Fibroblast of pulmonary artery (primary cell): ENCODE measurements around the gene OPN4.

Experiments
- DNase-seq: peaks from one replicate; pipeline ENCODE4 v3.0.0-alpha.2; 2010; ENCODE audit warnings: low read depth
- H3K4me3 ChIP-seq: replicated peaks from 2 replicates; pipeline ENCODE4 v1.5.1; 2011; ENCODE audit warnings: low read depth, mild to moderate bottlenecking, control low read depth, low read length, moderate library complexity
- CTCF ChIP-seq: IDR thresholded peaks from 2 replicates; pipeline ENCODE4 v1.5.1; 2011; ENCODE audit warnings: mild to moderate bottlenecking, control low read depth, low read length, inconsistent platforms; ENCODE audit errors: missing control alignments

Gene OPN4

GRCh38 chr10:86681722-86682386 lies 27.5 kb downstream of the OPN4 start:
- no peak overlapping the region for H3K4me3 ChIP-seq

DNA sequence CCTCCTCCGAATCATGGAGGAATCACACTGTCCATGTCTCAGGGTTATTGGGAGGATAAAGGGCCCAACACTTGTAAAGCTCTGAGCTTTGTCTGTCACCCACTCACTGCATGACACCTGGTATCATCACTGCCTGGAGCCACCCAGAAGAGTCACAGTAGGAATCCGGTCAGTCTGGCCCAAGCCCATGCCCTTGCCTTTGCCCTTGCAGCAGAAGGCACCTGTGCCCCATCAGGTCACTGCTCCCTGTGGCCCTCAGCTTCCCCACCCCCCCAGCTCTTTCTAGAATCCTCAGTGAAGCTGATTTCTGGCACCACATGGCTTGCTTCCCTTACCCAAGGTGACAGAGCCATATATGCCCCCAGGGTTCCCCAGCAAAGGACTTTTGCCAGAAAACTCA lies 28.3 kb downstream of the OPN4 start:
- no peak for DNase-seq
- H3K4me3 ChIP-seq, result no peak overlapping the region
- no peak for TF ChIP-seq CTCF

More at GRCh38 chr10:86681722-86682386, 27.5 kb downstream of the OPN4 start:
- no peak for DNase-seq
- no peak for TF ChIP-seq CTCF

DNA sequence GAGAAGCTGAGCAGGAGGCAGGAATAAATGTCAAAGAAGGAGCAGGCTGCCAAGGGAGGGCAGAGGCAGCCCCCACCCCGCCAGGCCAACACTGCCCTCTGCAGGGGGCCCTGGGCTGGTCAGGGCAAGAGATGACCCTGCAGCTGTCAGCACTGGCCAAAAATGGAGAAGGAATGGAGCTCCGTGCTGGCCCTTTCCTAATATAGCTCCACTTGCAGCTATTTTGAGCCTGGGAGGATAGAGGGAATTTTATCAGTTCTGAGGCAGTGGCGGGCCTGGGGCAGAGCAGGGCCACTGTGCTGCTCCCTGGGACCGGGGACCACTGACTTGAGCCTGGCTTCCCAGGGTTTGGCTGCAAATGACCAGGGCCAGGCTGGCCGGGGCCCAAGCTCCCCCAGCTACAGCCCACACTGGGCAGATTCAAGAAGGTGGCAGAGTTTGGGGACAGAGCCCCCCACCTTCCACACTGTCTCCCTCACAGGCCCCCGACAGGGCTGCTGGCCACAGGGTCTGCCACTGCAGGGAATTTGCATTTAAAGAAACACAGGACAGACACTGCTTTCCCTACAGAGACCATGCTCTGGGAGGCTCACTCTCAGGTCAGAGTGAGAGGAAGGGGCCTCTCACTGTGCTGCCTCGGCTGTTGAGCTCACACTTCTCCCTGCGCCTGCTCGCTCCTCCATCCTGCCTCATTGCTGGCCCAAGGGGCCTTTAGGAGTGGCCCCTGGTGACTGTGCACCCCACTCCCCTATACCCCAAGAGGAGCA lies 30.2 kb downstream of the OPN4 start:
- DNase-seq, result peak; percentile 23
- H3K4me3 ChIP-seq, result no peak overlapping the region
- peak; percentile 35 for TF ChIP-seq CTCF

- H3K4me3 ChIP-seq, result no peak overlapping the region
- DNase-seq, result no peak
- TF ChIP-seq CTCF, result no peak
Observed at GRCh38 chr10:86685416-86685815, 31.1 kb downstream of the OPN4 start.

DNA sequence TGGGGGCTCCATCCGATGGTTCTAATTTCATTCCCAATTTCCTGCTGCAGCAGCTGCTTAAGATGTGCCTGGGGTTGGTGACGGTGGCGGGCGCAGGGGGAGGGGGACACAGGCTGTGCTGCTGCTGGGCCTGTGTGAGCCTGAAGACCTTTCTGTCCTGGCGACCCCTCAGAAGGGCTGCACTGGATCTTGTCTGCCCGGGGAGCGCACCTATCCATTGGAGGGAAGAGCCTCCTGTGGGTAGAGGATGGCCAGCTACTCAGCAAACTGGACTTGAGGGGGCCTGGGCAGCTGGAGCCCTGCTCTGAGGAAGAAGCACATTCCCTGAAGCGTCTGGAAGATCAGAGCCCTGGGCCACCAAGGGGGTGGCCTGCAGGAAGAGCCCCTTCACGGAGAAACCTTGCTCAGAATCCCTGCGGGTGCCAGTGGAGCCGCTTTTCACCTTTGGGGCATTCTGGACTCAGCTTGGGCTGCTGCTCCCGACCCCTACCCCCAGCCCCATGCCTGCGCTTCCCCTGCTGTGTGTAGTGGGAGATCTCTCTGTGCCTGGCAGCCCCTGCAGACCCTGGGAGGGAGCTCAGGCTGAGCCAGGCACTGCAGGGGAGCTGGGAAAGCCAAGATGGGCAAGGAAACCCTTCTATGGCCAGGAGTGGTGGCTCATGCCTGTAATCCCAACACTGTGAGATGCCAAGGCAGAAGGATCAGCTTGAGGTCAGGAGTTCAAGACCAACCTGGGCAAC lies 31.7 kb downstream of the OPN4 start:
- H3K4me3 ChIP-seq, result no peak overlapping the region
- TF ChIP-seq CTCF, result no peak
- no peak for DNase-seq

DNA sequence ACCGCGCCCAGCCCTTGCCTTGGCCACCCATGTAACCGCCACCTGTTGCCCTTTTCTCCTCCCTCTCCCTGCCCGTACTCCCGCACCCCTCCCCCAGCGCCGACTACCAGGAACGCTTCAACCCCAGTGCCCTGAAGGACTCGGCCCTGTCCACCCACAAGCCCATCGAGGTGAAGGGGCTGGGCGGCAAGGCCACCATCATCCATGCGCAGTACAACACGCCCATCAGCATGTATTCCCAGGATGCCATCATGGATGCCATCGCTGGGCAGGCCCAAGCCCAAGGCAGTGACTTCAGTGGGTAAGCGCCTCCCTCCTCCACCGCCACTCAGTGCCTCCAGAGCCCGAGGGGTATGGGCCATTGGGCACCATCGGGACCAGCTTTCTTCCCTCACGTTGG lies 32.6 kb downstream of the OPN4 start:
- TF ChIP-seq CTCF, result no peak
- no peak for DNase-seq
- no peak overlapping the region for H3K4me3 ChIP-seq
